ENCODE measurements around the gene MGAT5.

MGAT5 gene

DNA sequence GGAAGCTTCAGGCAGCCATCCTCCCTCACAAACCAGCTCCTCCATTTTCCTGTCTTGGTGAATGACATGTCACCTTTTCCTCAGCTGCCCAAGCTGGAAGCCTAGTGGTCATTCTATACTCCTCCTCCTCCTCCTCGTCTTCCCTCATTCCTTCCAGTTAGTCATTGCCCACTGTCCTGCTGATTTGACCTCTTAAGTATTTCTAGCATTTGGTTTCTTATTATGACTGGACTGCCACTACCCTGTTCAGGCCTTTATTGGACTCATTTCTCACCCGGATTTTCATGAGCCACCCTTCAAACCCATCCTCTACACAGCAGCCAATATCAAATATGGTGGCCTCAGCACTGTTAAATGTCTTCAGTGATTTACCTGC is 21.9 kb upstream of the MGAT5 start:
- no peak overlapping the region for H3K4me3 ChIP-seq (ENCODE audit: low read depth in 1 of 2, low read length in 2 of 2)
- no peaks in the 10 kb centered on the region for H3K36me3 ChIP-seq (ENCODE audit: control insufficient read depth in 1 of 2, insufficient read depth in 2 of 2, low read length in 2 of 2)
- no peaks in the 10 kb centered on the region for H3K27me3 ChIP-seq (ENCODE audit: low read depth, low read length)
- no peaks in the 10 kb centered on the region for H3K9me3 ChIP-seq (ENCODE audit: control insufficient read depth in 1 of 2, low read length in 2 of 2)
- H3K4me1 ChIP-seq (ENCODE audit: control insufficient read depth in 1 of 2, insufficient read depth in 2 of 2, low read length in 2 of 2), result peaks cover 0 to 8% of the 10 kb centered on the region in 2 donors
- H3K27ac ChIP-seq (ENCODE audit: low read length), result no peak overlapping the region

DNA sequence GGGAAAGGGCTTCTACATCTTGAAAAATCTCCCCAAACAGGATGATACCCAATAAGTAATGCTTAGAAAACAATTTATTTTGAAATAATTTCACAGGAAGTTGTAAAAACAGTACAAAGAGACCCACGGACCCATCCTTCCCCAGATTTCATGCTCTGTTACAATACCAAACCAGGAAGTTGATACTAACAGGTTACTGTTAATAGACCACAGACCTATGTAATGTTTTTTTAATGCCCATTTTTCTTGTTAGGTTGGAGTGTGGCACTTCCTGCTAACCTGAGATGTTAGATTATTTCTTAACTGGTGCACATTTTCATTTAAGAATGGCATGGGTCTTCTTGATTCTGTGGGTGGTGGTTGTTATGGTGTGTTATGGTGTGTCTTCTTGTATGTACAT is 21.4 kb upstream of the MGAT5 start:
- Histone ChIP-seq H3K4me1 (ENCODE audit: control insufficient read depth in 1 of 2, insufficient read depth in 2 of 2, low read length in 2 of 2) (peaks cover 0 to 8% of the 10 kb centered on the region in 2 donors), H3K36me3 (ENCODE audit: control insufficient read depth in 1 of 2, insufficient read depth in 2 of 2, low read length in 2 of 2) (no peaks in the 10 kb centered on the region), H3K9me3 (ENCODE audit: control insufficient read depth in 1 of 2, low read length in 2 of 2) (no peaks in the 10 kb centered on the region), H3K4me3 (ENCODE audit: low read depth in 1 of 2, low read length in 2 of 2) (no peak overlapping the region), H3K27me3 (ENCODE audit: low read depth, low read length) (no peaks in the 10 kb centered on the region), H3K27ac (ENCODE audit: low read length) (no peak overlapping the region)

DNA sequence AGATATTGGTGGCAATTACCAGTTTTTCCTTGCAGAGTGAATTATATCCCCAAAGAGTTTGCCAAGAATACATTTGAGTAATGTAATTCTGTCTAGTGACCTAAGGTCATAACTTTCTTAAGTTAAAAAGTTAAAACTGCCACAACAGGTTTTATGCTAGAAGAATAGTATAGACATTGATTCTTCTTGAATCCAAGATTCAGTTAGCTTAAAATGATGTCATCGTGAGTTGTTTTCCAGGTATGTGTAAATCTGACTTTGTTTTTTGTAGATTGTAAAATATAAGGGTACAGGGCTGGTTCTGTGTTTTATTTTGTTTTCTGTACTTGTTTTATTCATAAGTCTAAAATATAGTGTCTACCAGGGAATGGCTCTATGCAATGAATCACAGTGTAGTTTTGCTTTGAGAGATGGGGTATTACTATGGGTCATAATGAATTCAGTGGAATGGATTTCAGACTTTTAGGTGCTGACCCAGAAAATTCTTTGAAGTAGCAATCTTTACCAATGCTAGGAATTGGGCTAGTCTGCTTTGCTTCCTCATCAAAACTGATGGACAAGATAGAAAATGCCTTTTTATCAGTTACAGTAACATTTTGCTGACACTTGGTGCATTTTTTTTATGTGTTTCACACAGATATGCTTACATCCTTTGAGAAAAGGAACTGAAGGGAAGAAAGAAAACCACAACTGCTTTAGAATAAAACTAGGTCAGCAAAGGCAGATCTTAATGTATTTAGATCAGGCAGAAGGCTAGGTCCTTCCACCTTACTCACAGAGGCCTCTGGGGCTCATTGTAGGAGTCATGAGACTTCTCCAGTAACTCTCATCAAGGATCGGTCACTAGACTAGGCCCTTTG is 20.8 kb upstream of the MGAT5 start:
- no peaks in the 10 kb centered on the region for H3K9me3 ChIP-seq (ENCODE audit: control insufficient read depth in 1 of 2, low read length in 2 of 2)
- no peak overlapping the region for H3K27ac ChIP-seq (ENCODE audit: low read length)
- no peak overlapping the region for H3K4me3 ChIP-seq (ENCODE audit: low read depth in 1 of 2, low read length in 2 of 2)
- no peaks in the 10 kb centered on the region for H3K27me3 ChIP-seq (ENCODE audit: low read depth, low read length)
- no peaks in the 10 kb centered on the region for H3K36me3 ChIP-seq (ENCODE audit: control insufficient read depth in 1 of 2, insufficient read depth in 2 of 2, low read length in 2 of 2)
- H3K4me1 ChIP-seq (ENCODE audit: control insufficient read depth in 1 of 2, insufficient read depth in 2 of 2, low read length in 2 of 2), result peaks cover 0 to 8% of the 10 kb centered on the region in 2 donors

DNA sequence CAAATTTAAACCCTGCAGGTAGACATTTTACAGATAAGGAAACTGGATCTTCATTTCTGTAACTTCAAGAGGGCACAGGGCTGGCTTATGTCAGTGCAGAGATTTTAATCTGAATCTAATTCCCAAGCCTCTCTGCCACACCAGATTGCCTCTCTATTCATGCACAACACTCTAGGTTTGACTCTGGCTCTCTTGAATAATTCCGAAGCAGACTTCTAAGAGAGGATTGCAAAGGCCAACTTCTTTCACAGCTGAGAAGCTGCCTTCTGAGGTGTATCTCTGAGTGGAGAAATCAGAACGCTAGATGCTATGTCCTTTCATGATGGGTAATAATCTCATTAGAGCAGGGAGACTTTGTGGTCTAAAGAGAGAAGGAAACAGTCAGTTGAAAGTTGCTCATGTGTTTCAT is 20.1 kb upstream of the MGAT5 start:
- Histone ChIP-seq H3K27ac (ENCODE audit: low read length) (no peak overlapping the region), H3K9me3 (ENCODE audit: control insufficient read depth in 1 of 2, low read length in 2 of 2) (no peaks in the 10 kb centered on the region), H3K27me3 (ENCODE audit: low read depth, low read length) (no peaks in the 10 kb centered on the region), H3K4me3 (ENCODE audit: low read depth in 1 of 2, low read length in 2 of 2) (no peak overlapping the region), H3K36me3 (ENCODE audit: control insufficient read depth in 1 of 2, insufficient read depth in 2 of 2, low read length in 2 of 2) (no peaks in the 10 kb centered on the region), H3K4me1 (ENCODE audit: control insufficient read depth in 1 of 2, insufficient read depth in 2 of 2, low read length in 2 of 2) (peaks cover 0 to 8% of the 10 kb centered on the region in 2 donors)

DNA sequence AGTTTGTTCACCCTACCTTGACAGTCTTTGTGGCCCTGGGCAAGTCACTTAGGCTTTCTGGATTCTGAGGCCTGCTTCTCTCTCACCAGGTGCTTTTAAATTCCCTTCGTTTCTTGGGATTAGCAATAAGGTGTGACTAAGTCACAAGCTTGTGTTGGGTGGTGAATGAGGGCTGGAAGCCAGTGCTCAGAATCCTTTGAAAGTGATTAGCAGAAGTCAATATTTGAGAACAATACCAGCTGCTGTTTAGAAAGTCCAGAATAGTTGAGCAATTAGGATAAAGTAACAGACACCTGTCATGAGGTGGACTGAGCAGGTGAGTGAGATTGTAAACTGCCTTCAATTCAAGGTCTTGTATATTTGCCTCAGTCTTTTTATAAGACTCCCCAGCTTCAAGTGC is 19.3 kb upstream of the MGAT5 start:
- no peak overlapping the region for H3K4me3 ChIP-seq (ENCODE audit: low read depth in 1 of 2, low read length in 2 of 2)
- H3K27ac ChIP-seq (ENCODE audit: low read length), result no peak overlapping the region
- H3K36me3 ChIP-seq (ENCODE audit: control insufficient read depth in 1 of 2, insufficient read depth in 2 of 2, low read length in 2 of 2), result no peaks in the 10 kb centered on the region
- peaks cover 0 to 8% of the 10 kb centered on the region in 2 donors for H3K4me1 ChIP-seq (ENCODE audit: control insufficient read depth in 1 of 2, insufficient read depth in 2 of 2, low read length in 2 of 2)
- no peaks in the 10 kb centered on the region for H3K27me3 ChIP-seq (ENCODE audit: low read depth, low read length)
- no peaks in the 10 kb centered on the region for H3K9me3 ChIP-seq (ENCODE audit: control insufficient read depth in 1 of 2, low read length in 2 of 2)

DNA sequence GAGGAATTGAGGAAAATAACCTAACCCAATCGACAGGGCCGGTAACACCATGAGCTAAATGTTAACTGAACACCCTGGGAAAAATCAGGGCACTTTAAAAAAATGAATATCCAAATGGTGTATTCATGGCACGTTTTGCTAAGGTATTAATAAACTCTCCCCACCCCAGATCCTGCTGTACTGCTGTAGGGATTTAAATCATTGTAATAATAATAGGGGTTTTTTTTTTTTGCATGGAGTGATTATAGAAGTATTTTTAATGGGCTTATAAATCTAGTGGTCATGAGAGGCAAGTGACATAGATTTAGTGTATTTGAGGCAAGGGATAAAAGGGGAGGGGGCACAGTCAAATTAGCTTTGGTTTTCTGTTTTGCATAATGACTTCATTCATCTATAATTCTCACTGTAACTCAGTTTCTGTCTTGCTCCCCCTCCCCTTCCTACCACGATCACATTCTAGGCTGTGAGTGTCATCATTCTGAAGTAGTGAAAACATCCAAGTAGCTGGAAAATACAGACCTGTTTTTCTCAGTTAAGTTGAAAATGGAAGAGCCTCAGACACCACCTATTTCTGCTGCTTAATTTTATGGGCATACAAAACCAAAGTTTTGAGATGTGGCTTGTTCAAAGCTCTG is 18.2 kb upstream of the MGAT5 start:
- Histone ChIP-seq H3K9me3 (ENCODE audit: control insufficient read depth in 1 of 2, low read length in 2 of 2) (no peaks in the 10 kb centered on the region), H3K27ac (ENCODE audit: low read length) (no peak overlapping the region), H3K4me3 (ENCODE audit: low read depth in 1 of 2, low read length in 2 of 2) (no peak overlapping the region), H3K36me3 (ENCODE audit: control insufficient read depth in 1 of 2, insufficient read depth in 2 of 2, low read length in 2 of 2) (no peaks in the 10 kb centered on the region), H3K4me1 (ENCODE audit: control insufficient read depth in 1 of 2, insufficient read depth in 2 of 2, low read length in 2 of 2) (peaks cover 0 to 8% of the 10 kb centered on the region in 2 donors), H3K27me3 (ENCODE audit: low read depth, low read length) (no peaks in the 10 kb centered on the region)

DNA sequence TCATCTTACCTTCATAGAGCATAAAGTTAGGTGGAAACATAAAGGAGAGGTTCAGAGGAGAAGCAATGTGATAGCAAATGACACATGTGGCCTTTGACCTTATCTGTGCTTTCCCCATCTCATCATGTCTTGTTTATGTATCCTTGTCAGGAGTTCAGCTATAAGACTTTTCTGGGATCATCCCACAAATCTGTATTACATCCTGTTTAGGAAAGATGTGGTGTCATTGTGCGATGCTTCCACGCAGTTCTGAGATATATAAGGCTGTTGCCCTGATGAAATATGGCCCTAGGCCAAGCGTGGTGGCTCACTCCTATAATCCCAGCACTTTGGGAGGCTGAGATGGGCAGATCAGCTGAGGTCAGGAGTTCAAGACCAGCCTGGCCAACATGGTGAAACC is 15.5 kb upstream of the MGAT5 start:
- no peak overlapping the region for H3K27ac ChIP-seq (ENCODE audit: low read length)
- H3K36me3 ChIP-seq (ENCODE audit: control insufficient read depth in 1 of 2, insufficient read depth in 2 of 2, low read length in 2 of 2), result no peaks in the 10 kb centered on the region
- H3K27me3 ChIP-seq (ENCODE audit: low read depth, low read length), result no peaks in the 10 kb centered on the region
- H3K4me3 ChIP-seq (ENCODE audit: low read depth in 1 of 2, low read length in 2 of 2), result no peak overlapping the region
- H3K9me3 ChIP-seq (ENCODE audit: control insufficient read depth in 1 of 2, low read length in 2 of 2), result no peaks in the 10 kb centered on the region
- H3K4me1 ChIP-seq (ENCODE audit: control insufficient read depth in 1 of 2, insufficient read depth in 2 of 2, low read length in 2 of 2), result peaks cover under 1 to 8% of the 10 kb centered on the region in 2 donors

DNA sequence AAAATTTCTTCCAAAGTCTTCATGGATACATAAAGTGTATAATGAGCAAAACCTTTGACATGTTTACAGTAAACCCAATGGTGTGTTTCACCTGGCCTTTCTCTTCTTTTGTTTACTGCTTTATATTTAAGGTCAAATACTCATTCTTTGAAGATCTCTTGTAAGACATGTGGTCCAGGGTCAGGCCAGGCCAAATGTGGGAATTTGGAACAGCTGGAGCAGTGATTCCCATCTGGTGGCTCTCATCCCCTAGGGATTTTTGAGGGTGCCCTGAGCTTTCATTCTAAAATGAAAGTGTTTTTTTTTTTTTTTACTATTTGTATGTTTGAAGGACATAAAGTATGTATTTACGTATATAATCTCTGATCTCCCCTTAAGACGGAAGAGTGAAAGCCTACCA is 13.8 kb upstream of the MGAT5 start:
- H3K4me3 ChIP-seq (ENCODE audit: low read depth in 1 of 2, low read length in 2 of 2), result no peak overlapping the region
- H3K9me3 ChIP-seq (ENCODE audit: control insufficient read depth in 1 of 2, low read length in 2 of 2), result no peaks in the 10 kb centered on the region
- H3K4me1 ChIP-seq (ENCODE audit: control insufficient read depth in 1 of 2, insufficient read depth in 2 of 2, low read length in 2 of 2), result peaks cover 2 to 6% of the 10 kb centered on the region in 2 donors
- H3K36me3 ChIP-seq (ENCODE audit: control insufficient read depth in 1 of 2, insufficient read depth in 2 of 2, low read length in 2 of 2), result no peaks in the 10 kb centered on the region
- no peaks in the 10 kb centered on the region for H3K27me3 ChIP-seq (ENCODE audit: low read depth, low read length)
- no peak overlapping the region for H3K27ac ChIP-seq (ENCODE audit: low read length)

DNA sequence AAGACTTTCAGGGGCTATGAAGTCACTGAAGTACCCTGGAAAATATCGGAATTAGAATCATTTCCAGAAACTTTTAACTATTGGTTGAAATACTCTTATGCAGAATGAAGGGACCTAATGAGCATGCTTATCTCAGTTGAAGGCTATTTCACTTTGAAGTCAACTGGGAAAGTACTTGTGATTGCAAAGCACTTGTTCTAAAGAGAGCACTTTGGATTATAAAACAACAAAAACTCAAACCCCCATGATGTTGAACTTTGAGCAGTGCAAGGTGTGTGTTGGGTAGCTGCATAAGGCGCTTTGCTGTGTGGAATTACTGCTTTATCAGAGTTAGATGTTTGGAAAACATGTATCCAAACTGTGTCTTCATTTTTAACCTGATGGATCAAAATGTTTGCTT is 12.0 kb upstream of the MGAT5 start:
- peaks cover 0 to 14% of the 10 kb centered on the region in 2 donors for H3K4me1 ChIP-seq (ENCODE audit: control insufficient read depth in 1 of 2, insufficient read depth in 2 of 2, low read length in 2 of 2)

DNA sequence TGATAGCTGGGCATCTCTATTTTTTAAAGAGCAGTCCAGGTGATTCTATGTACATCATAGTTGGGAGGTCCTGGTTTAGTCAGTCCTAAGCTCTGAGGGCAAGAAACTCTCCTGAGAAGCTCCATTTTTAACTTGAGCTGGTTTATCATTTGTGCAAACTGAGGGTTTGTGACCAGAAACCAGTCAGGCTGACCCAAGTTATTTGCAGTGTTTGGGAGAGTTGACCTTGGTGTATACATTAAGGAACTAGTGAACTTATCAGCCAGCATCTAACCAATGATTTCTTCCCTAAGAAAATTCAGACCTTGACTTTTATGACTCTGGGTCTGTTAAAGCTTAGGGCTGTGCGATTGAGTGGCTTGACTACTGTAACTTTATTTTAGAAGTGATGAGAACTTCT is 10.6 kb upstream of the MGAT5 start:
- Histone ChIP-seq H3K36me3 (ENCODE audit: control insufficient read depth in 1 of 2, insufficient read depth in 2 of 2, low read length in 2 of 2) (no peaks in the 10 kb centered on the region), H3K9me3 (ENCODE audit: control insufficient read depth in 1 of 2, low read length in 2 of 2) (no peaks in the 10 kb centered on the region), H3K4me1 (ENCODE audit: control insufficient read depth in 1 of 2, insufficient read depth in 2 of 2, low read length in 2 of 2) (peaks cover 0 to 14% of the 10 kb centered on the region in 2 donors), H3K27me3 (ENCODE audit: low read depth, low read length) (no peaks in the 10 kb centered on the region), H3K27ac (ENCODE audit: low read length) (no peak overlapping the region), H3K4me3 (ENCODE audit: low read depth in 1 of 2, low read length in 2 of 2) (no peak overlapping the region)

More for the DNA sequence above, 12.0 kb upstream of the MGAT5 start:
- no peak overlapping the region for H3K4me3 ChIP-seq (ENCODE audit: low read depth in 1 of 2, low read length in 2 of 2)
- no peaks in the 10 kb centered on the region for H3K27me3 ChIP-seq (ENCODE audit: low read depth, low read length)
- H3K36me3 ChIP-seq (ENCODE audit: control insufficient read depth in 1 of 2, insufficient read depth in 2 of 2, low read length in 2 of 2), result no peaks in the 10 kb centered on the region
- no peaks in the 10 kb centered on the region for H3K9me3 ChIP-seq (ENCODE audit: control insufficient read depth in 1 of 2, low read length in 2 of 2)
- no peak overlapping the region for H3K27ac ChIP-seq (ENCODE audit: low read length)

DNA sequence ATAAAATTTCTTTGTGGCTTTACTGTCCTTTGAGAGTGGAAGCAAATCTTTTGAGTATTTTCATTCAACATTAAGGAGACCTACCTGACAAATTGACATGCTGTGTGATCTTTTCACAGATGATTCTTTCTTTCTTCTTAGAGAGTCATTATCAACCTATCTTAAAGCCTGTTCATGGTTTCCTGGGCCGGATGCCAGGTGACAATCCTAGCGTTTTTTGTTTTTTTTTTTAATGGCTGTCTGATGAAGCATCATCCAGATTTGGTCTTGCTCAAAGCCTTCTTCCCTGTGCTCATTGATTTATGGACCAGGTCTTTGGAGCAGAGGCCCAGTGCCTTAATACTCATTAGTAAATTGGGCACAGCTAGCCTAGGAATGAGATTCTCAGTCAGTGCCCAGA is 9.8 kb upstream of the MGAT5 start:
- H3K27me3 ChIP-seq (ENCODE audit: low read depth, low read length), result no peaks in the 10 kb centered on the region
- H3K4me1 ChIP-seq (ENCODE audit: control insufficient read depth in 1 of 2, insufficient read depth in 2 of 2, low read length in 2 of 2), result peaks cover 0 to 14% of the 10 kb centered on the region in 2 donors
- no peaks in the 10 kb centered on the region for H3K36me3 ChIP-seq (ENCODE audit: control insufficient read depth in 1 of 2, insufficient read depth in 2 of 2, low read length in 2 of 2)
- H3K27ac ChIP-seq (ENCODE audit: low read length), result no peak overlapping the region
- H3K9me3 ChIP-seq (ENCODE audit: control insufficient read depth in 1 of 2, low read length in 2 of 2), result no peaks in the 10 kb centered on the region
- no peak overlapping the region for H3K4me3 ChIP-seq (ENCODE audit: low read depth in 1 of 2, low read length in 2 of 2)

Measured in muscle layer of duodenum (tissue), 2 donors.